NCI-H748 (cell line): ENCODE results near the gene GATAD2B.
"Not testable (repeated sequence)": the region's sequence is repeated elsewhere in the genome, so short reads cannot be mapped to it uniquely, and the experiment has no call there.

Experiments used
- DNase-seq: peaks from one replicate; lab custom pipeline; 2025; ENCODE audit not compliant: unreplicated experiment; lab: John Stamatoyannopoulos, UW

GATAD2B gene

DNA sequence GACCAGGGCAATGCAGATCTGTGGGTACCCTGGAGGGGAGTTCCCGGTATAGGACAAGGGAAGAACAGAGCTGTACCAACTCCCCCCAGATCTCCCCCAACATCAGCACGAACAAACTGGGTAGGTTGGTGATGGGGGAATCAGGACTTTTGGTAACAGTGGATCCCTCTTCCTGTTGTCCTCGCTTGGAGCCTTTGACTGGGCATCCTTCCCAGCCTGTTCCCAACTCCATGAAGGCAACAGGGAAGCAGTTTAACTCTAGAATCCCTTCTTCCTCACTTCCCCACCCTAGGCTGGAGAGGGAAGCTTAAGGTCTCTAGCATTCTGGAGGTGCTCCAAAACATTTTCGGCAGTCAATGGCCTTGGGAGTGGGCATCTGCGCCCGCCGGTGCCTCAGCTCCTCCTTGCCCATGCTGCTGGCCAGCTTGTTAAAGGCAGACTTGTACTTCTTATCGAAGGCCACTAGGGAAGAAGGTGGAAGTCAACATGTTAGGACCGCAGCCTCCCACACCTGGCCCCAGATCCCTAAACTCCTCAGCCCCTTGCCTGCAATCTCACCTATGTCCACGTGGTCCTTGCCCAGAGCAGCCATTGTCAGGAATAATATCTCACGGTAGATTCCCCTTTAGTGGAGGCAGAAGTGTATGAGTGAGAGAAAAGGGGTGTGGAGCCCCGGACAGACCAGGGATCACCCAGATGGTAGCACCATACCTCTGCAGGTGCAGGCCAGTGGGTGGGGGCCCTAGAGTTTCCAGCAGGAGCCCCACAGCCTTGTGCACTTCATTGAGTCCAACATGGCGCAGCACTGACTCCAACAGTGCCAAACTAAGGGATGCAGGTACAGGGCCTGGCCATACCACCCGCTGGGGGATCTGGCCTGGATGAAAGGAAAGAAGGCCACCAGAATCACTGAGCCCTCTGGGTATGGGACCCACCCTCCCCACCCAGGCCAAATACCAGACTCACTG is 7.5 kb upstream of the GATAD2B start:
- no peak for DNase-seq

DNA sequence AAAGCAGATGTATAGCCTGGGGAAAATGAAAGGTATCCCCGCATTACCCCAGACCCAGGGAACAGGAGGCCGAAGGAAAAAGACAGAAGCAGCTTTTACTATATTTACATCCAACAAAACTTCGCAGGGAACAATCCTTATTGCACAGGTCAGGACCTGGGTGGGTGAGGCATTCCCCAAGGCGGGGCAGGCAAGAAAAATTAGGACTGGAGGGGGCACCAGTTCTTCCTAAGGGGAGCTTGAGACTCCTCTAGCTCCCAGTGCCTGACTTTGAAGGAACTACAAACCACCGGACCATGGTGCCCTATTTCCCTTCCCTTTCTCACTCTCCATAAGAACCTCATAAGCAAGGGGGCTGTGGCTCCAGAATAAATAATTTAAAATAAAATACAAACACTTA is 6.7 kb upstream of the GATAD2B start:
- no peak for DNase-seq

DNA sequence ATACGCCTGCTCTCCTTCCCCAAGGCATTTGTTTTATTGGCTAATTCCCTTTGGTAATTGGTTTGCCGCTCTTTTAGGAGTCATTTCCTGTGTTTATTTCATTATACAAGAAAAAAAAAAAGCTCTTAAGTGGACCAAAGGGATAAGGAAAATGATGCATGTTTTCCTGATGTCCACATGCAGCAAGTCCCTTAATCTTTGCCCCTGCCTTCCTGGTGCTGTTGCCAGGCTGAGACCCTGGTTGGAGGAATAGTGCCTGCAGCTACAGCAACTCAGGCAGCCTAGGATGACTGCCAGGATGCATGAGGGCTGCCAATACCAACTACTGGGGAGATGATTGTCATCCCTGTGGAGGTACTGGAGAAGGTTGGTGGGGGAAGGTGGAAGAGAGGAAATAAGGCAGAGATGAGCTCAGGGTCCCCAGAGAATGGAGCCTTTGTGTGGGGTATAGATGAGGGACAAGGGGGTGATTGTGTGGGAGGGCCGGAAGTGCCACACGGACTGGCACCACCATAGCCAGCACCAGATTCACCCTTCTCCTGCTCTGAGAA is 6.1 kb upstream of the GATAD2B start:
- DNase-seq, result no peak

DNA sequence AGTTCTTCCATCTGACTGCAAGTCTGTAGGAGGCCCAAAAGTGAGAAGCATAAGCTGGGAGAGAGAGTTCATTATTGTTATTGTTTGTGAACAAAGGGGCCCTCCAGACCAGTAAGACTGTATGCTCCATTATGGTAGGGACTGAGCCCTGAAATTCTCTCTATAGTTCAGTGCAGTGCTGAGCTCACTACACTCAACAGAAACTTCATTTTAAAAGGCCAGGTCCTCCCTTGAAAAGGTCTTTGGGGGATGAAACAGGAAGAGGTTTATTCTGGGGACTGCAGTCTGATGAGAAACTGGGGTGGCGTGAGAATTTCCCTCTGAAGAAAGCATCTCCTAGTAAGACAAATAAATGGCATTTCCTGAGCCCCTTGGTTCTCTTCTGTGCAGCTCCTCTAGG is 5.5 kb upstream of the GATAD2B start:
- no peak for DNase-seq

DNA sequence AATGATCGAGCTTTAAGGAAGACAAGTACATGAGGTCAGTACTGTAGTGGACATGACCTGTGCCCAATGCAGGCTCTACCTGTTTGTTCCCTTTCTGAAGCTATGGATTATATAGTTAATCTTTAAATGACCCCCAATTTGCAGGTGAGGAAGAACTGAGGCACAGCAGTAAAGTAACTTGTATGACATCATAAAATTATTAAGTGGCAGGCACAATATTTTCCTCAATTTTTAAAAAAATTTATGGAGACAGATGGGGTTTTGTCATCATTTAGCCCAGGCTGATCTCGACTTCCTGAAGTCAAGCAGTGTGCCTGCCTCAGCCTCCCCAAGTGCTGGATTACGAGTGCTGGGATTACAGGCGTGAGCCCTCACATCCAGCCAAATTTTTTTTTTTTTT is 3.6 kb upstream of the GATAD2B start:
- no peak for DNase-seq

DNA sequence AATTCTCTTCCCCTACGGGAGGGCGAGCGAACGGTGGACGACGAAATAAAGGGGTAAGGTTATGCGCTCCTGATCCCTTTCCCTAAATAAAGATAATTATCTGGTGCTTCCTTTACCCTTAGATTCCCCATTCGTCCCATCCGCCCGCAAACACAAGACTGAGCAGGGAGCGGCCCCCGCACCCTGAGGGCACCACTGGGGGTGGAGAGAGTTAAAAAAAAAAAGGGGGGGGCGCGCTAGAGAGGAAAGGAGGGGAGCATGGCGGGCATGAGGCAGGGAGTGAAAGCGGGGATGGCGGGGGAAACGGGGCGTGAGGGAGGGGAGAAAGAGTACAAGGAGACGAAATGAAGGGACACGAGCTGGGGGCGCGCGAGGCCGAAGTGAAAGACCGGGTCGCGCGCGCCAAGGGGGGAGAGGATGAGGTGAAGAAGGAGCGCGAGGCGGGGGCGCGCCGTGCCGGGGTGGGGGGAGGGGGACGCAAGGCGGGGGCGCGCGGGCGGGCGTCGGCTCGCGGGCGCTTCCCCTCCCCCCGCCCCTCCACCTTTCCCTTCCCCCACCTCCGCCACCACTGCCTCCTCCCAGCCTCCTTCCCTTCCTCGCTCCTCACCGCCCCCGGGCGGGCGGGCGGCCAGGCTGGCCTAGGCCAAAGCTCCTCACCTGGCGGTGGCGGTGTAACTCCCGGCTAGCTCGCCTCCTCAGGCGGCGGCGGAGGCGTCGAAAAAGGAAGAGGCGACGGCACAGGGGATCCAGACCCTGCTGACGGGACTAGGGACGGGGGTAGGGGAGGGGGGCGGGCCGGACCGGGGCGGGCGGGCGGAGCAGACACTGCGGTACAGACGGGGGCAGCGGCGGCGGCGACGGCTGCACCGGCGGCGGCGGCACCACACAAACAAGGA is 448 bp downstream of the GATAD2B start:
- DNase-seq, result peak; percentile 89

GRCh38 chr1:153921803-153922075 is 1.0 kb downstream of the GATAD2B start:
- peak; percentile 38 for DNase-seq

- no peak for DNase-seq
These were observed 1.5 kb downstream of the GATAD2B start for GRCh38 chr1:153921080-153921802.

DNA sequence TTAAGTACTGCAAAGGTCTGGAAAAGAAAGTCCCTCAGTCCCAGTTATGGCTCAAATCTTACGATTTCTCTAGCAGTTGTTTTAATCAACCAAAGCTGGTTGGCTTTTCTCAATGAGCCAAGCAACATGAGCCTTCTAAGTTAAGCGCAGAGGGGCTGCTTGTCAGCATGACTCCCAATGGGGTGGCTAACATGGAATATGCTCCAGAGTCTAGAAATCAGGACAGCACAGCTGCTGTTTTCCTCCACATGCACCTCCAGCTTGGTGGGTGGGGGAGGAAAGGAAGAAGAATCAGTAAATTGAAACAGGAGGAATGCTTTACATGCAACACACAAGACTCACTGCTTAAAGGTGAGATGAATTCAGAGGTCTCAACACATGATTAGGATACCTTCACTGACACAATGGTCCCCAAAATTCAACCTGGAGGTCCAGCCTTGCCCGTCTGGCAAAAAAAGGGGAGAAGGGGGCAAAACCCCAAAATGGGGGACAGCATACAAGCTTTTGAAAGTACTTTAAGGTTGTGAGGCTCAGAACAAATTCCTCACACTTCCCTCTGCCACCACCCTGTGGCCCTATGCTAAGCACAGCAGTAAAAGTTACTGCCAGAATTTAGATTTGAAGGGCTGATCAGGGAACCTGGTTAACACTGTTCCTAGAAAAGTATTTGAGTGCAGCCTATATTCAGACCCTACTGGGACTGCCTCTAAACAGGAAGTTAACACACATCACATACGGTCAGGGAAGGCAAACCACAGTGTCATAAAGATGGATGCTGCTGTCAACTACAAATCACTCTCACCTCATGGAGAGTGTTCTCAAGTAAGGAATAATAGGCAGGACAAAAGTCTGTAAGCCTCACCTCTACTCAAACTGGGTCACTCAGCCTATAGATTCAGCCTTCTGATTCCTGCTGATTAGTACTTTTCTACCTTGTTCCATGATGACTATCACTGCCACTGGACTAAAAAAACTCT is 2.6 kb downstream of the GATAD2B start:
- DNase-seq, result no peak

- no peak for DNase-seq
These were observed 6.5 kb downstream of the GATAD2B start for GRCh38 chr1:153916297-153916696.

- DNase-seq, result no peak
These were observed 10.4 kb downstream of the GATAD2B start for GRCh38 chr1:153912349-153912748.

GRCh38 chr1:153910560-153910959 is 12.2 kb downstream of the GATAD2B start:
- DNase-seq, result not testable (repeated sequence)

GRCh38 chr1:153908071-153908470 is 14.7 kb downstream of the GATAD2B start:
- DNase-seq, result no peak

GRCh38 chr1:153907134-153907533 is 15.6 kb downstream of the GATAD2B start:
- DNase-seq, result no peak

DNA sequence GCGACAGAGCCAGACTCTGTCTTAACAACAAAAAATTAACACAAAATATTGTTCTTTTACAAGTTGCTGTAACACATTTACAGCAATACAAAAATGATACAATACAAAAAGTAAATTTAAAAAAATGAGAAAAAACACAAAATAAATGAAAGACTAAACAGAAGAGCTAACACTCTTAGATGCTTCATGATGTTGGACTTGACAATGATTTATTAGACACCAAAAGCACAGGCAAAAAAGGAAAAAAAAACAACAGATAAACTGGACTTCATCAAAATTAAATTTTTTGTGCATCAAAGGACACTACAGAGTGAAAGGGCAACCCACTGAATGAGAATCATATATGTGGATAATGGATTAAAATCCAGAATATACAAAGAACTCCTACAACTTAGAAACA is 16.4 kb downstream of the GATAD2B start:
- DNase-seq, result no peak

DNA sequence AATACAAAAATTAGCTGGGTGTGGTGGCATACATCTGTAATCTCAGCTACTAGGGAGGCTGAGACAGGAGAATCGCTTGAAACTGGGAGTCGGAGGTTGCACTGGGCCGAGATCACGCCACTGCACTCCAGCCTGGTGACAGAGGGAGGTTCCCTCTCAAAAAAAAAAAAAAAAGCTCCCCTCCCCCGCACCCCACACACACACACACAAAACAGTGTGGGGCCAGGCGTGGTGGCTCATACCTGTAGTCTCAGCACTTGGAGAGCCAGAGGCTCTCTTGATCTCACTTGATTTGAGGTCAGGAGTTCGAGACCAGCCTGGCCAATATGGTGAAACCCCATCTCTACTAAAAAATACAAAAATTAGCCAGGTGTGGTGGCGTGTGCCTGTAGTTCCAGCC is 16.9 kb downstream of the GATAD2B start:
- not testable (repeated sequence) for DNase-seq

- DNase-seq, result no peak
These were observed 18.8 kb downstream of the GATAD2B start for GRCh38 chr1:153903841-153904455.

DNA sequence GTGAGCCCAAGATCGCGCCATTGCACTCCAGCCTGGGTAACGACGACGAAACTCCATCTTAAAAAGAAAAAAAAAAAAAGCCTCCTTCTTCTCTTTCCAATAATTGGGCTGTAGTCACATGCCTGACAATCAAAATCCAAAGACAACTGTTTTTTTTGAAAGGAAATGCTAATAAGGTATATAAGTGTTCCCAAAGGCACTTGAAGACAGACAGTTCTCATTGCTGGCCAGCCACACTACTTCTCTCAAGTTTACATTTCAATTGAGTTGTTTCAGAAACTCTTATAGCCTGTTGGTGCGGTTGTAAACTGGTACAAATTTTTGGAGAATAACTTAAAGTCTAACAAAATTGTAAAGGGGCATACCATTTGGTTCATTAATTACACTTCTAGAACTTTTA is 23.3 kb downstream of the GATAD2B start:
- DNase-seq, result no peak

DNA sequence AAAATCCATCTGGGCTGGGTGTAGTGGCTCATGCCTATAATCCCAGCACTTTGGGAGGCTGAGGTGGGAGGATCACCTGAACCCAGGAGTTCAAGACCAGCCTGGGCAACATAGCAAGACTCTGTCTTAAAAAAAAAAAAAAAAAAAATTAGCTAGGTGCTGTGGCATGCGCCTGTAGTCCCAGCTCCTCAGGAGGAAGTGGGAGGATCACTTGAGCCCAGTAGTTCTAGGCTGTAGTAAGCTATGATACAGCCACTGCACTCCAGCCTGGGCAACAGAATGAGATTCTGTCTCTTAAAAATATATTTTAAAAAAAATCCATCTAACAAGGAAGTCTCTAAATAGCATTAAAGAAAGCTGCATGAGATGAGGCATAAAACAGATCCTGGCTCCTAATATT is 26.9 kb downstream of the GATAD2B start:
- not testable (repeated sequence) for DNase-seq
